ENCODE measurements around the gene C2orf69.

Gene C2orf69

DNA sequence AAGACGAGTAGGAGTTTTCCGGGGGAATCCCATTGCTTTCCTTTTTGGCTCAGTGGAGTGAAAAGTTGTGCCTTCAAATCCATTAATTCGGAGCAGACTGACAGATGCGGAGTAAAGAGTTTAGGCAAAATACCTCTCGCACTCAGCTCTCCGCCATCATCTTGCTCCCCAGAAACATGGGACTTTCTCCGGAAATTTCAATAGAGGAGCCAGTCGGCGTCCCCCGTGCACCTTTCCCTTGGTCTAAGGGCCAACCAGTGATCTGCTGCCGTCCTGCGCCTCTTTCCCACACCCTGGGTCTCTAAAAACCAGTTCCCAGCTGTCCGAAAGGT lies 43.9 kb downstream of the C2orf69 start:
- peak; percentile 33 for FAIRE-seq
- no peak for DNase-seq (ENCODE audit: insufficient read length, low spot score)
- TF ChIP-seq POLR2A (IDR thresholded peaks at IDR 0.05; ENCODE audit: low read depth, low read length) (no peak), SPI1 (IDR thresholded peaks at IDR 0.05; ENCODE audit: low read depth, low read length) (no peak), PAX5 (IDR thresholded peaks at IDR 0.05; ENCODE audit: insufficient read depth, low read length, severe bottlenecking) (no peak), POLR2AphosphoS5 (IDR thresholded peaks at IDR 0.05; ENCODE audit: low read depth, low read length) (no peak), TAF1 (IDR thresholded peaks at IDR 0.05; ENCODE audit: low read depth, low read length) (no peak), POU2F2 (IDR thresholded peaks at IDR 0.05; ENCODE audit: low read depth, low read length) (no peak)

DNA sequence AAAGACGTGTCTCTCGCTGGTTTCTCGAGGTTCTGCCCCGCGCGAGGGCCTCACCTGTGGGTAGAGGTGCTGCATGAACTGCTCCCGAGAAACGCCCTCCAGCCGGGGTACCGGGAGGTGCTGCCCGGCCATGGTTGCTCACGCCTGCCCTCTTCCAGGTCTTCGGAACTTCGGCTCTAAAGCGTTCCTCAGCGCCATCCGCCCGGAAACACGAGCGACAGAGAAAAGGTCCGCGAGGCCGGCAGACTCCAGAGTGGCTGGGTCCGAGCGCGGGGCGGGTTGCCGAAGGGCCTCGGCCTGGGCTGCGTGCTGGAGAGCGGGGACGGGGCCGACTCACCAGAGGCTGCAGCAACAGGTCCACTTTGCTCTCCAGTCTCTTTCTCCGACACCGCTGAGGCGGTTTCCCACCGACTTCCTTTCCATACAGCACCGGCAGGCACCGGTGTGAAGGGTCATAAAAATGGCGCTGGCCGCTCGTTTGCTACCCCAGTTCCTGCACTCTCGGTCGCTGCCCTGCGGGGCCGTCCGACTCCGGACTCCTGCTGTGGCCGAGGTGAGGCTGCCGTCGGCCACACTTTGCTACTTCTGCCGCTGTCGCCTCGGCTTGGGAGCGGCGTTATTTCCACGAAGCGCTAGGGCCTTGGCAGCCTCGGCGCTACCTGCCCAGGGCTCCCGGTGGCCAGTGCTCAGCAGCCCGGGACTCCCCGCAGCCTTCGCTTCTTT lies 44.4 kb downstream of the C2orf69 start, which contains the start of the genes MAIP1 and TYW5:
Gene MAIP1 (plus strand): TSS at position 244 of the 723 bp plus-strand sequence. CDS start 217 bp downstream, at position 461.
Gene TYW5 (minus strand): TSS at position 153 of the 723 bp plus-strand sequence. CDS start 21 bp downstream, at position 132.
- DNase-seq (ENCODE audit: insufficient read length, low spot score) (peak; percentile 71), FAIRE-seq (peak; percentile 84)
- TF ChIP-seq POU2F2 (IDR thresholded peaks at IDR 0.05; ENCODE audit: low read depth, low read length) = peak; percentile 60; the same call in 1 of the 2 replicates
- TF ChIP-seq PAX5 (IDR thresholded peaks at IDR 0.05; ENCODE audit: insufficient read depth, low read length, severe bottlenecking) = no peak
- TF ChIP-seq TAF1 (IDR thresholded peaks at IDR 0.05; ENCODE audit: low read depth, low read length) = peak; percentile 86
- no peak for TF ChIP-seq SPI1 (IDR thresholded peaks at IDR 0.05; ENCODE audit: low read depth, low read length)
- TF ChIP-seq POLR2AphosphoS5 (IDR thresholded peaks at IDR 0.05; ENCODE audit: low read depth, low read length) = peak; percentile 92
- TF ChIP-seq POLR2A (IDR thresholded peaks at IDR 0.05; ENCODE audit: low read depth, low read length) = peak; percentile 90

DNA sequence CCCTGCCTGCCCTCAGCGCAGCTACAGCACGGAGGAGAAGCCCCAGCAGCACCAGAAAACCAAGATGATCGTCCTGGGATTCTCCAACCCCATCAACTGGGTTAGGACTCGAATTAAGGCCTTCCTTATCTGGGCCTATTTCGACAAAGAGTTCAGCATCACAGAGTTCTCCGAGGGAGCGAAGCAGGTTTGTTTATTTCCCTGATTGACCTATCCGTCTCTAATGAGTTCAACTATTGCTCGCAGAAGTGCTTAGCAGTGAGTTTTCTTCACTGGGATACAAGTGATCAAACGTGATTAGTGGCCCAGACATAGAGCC lies 44.9 kb downstream of the C2orf69 start:
- DNase-seq (ENCODE audit: insufficient read length, low spot score) (peak; percentile 12), FAIRE-seq (no peak)
- TF ChIP-seq POLR2A (IDR thresholded peaks at IDR 0.05; ENCODE audit: low read depth, low read length) = no peak
- TF ChIP-seq PAX5 (IDR thresholded peaks at IDR 0.05; ENCODE audit: insufficient read depth, low read length, severe bottlenecking) = no peak
- TF ChIP-seq POU2F2 (IDR thresholded peaks at IDR 0.05; ENCODE audit: low read depth, low read length) = no peak
- no peak for TF ChIP-seq TAF1 (IDR thresholded peaks at IDR 0.05; ENCODE audit: low read depth, low read length)
- TF ChIP-seq POLR2AphosphoS5 (IDR thresholded peaks at IDR 0.05; ENCODE audit: low read depth, low read length) = no peak
- TF ChIP-seq SPI1 (IDR thresholded peaks at IDR 0.05; ENCODE audit: low read depth, low read length) = no peak

DNA sequence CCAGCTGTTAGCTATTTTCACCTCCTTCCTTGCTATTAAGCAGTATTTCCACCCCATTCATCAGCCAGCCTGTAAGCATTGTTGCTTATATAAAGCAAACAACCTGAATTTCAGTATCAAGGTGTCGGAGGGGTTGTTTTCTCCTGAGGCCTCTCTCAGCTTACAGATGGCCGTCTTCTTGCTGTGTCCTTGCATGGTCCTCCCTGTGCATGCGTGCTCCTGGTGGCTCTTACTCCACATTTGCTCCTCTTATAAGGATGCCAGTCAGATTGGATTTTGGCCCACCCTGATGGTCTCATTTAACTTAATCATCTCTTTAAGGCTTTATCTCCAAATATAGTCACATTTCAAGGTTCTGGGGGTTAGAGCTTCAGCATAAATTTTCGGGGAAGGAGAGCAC lies 46.9 kb downstream of the C2orf69 start:
- DNase-seq (ENCODE audit: insufficient read length, low spot score) (no peak), FAIRE-seq (no peak)
- TF ChIP-seq SPI1 (IDR thresholded peaks at IDR 0.05; ENCODE audit: low read depth, low read length) = no peak
- TF ChIP-seq POLR2A (IDR thresholded peaks at IDR 0.05; ENCODE audit: low read depth, low read length) = no peak
- TF ChIP-seq TAF1 (IDR thresholded peaks at IDR 0.05; ENCODE audit: low read depth, low read length) = no peak
- TF ChIP-seq PAX5 (IDR thresholded peaks at IDR 0.05; ENCODE audit: insufficient read depth, low read length, severe bottlenecking) = no peak

DNA sequence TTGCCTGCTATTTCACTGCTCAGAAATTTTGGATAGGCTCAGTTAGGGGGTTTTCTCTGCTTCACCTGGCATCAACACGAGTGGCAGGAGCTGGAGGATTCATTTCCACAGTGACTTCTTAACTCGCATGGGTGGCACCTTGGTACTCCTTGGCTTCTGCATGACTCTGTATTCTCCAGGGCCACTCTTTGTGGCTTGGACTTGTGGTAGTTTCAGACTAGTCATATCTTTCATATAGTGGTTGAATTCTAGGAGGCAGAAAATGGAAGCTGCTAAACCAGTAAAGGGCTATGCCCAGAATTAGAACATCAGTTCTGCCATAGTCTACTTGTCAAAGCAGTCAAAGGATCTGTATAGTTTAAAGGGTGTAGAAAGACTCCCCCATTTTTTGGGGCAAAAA lies 51.1 kb downstream of the C2orf69 start:
- TF ChIP-seq PAX5 (IDR thresholded peaks at IDR 0.05; ENCODE audit: insufficient read depth, low read length, severe bottlenecking) = no peak
- no peak for TF ChIP-seq POU2F2 (IDR thresholded peaks at IDR 0.05; ENCODE audit: low read depth, low read length)
- no peak for TF ChIP-seq POLR2A (IDR thresholded peaks at IDR 0.05; ENCODE audit: low read depth, low read length)
- no peak for TF ChIP-seq TAF1 (IDR thresholded peaks at IDR 0.05; ENCODE audit: low read depth, low read length)
- no peak for TF ChIP-seq SPI1 (IDR thresholded peaks at IDR 0.05; ENCODE audit: low read depth, low read length)
- no peak for TF ChIP-seq POLR2AphosphoS5 (IDR thresholded peaks at IDR 0.05; ENCODE audit: low read depth, low read length)
- peak; percentile 26 for FAIRE-seq
- DNase-seq (ENCODE audit: insufficient read length, low spot score) = no peak

DNA sequence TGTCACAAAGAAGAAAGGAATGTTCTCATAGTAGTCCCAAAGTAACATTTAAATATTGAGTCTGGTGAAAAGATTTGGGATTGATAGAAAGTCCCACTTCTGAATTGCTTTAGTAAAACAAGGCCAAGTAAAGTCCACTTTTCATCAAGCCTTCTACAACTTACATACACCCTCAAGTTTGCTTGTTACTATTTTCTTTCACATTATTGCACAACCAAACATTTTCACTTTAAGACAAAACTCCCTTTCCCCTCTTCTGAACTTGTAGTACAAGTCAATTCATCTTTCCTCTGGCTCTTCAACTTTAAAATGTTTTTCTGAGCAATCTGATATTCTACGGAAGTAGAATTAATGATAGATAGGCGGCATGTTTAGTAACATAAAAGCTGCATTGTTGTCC lies 55.3 kb downstream of the C2orf69 start:
- FAIRE-seq (no peak), DNase-seq (ENCODE audit: insufficient read length, low spot score) (no peak)
- TF ChIP-seq POLR2A (IDR thresholded peaks at IDR 0.05; ENCODE audit: low read depth, low read length) (no peak), POLR2AphosphoS5 (IDR thresholded peaks at IDR 0.05; ENCODE audit: low read depth, low read length) (no peak), POU2F2 (IDR thresholded peaks at IDR 0.05; ENCODE audit: low read depth, low read length) (no peak), PAX5 (IDR thresholded peaks at IDR 0.05; ENCODE audit: insufficient read depth, low read length, severe bottlenecking) (no peak), SPI1 (IDR thresholded peaks at IDR 0.05; ENCODE audit: low read depth, low read length) (no peak), TAF1 (IDR thresholded peaks at IDR 0.05; ENCODE audit: low read depth, low read length) (no peak)

DNA sequence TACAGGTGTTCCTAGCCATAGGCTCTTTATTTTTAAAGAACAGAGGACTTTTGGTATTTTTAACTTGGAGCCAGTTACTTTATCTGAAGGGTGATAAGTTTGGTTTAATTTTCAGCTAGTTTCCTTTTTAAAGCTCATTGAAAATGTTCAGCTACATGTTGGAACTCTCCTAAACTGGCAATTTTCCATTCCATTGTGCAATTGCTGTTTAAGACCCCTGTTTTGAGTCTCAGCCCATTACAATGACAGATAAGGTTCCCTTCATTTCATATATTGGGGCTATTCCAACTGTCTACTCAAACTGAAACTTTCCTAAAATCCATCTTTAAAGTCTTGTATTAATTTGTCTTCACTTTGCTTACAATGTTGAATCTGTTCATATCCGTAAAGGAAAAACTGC lies 55.9 kb downstream of the C2orf69 start:
- DNase-seq (ENCODE audit: insufficient read length, low spot score) = no peak
- no peak for TF ChIP-seq POLR2AphosphoS5 (IDR thresholded peaks at IDR 0.05; ENCODE audit: low read depth, low read length)
- TF ChIP-seq POLR2A (IDR thresholded peaks at IDR 0.05; ENCODE audit: low read depth, low read length) = no peak
- no peak for TF ChIP-seq SPI1 (IDR thresholded peaks at IDR 0.05; ENCODE audit: low read depth, low read length)
- no peak for TF ChIP-seq POU2F2 (IDR thresholded peaks at IDR 0.05; ENCODE audit: low read depth, low read length)
- no peak for TF ChIP-seq PAX5 (IDR thresholded peaks at IDR 0.05; ENCODE audit: insufficient read depth, low read length, severe bottlenecking)
- TF ChIP-seq TAF1 (IDR thresholded peaks at IDR 0.05; ENCODE audit: low read depth, low read length) = no peak
- FAIRE-seq = no peak

DNA sequence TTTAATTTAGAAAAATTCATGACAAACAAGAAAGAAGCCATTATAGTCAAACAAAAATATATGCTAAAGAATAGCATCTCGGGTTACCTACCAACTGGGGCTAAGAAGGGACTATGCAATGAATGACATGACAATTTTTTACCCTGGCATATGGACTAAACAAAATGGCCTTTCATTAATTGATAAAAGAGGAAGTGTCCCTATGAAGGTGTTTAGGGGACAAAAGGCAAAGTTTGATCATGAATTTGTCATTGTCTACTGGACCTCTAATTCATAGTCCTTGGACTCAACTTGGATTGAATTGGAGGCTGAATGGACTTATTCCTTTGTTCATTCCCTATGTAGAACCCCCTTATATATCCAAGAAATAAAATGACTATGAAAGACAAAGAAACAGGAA lies 57.0 kb downstream of the C2orf69 start:
- FAIRE-seq = no peak
- no peak for DNase-seq (ENCODE audit: insufficient read length, low spot score)
- TF ChIP-seq POLR2A (IDR thresholded peaks at IDR 0.05; ENCODE audit: low read depth, low read length) (no peak), SPI1 (IDR thresholded peaks at IDR 0.05; ENCODE audit: low read depth, low read length) (peak; percentile 72)

DNA sequence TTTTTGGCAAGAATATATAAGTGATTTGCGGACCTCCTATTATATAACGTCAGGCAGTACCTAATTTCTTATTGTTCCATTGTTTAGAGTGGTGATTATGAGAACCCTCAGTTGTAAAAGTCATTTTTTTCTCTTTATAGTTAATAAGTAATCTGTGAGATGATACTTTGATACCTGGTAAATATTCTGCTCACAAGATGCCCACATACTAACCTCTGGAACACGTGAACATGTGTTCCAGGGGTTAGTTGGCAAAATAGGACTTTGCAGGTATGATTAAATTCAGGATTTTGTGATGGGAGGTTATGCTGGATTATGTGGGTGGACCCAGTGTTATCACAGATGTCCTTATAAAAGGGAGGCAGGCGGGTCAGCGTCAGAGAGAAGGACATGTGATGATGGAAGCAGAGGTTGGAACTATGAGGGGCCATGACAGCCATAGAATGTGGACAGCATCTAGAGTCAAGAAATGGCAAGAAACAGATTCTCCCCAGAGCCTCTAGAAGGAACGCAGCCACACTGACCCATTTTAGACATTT lies 61.1 kb downstream of the C2orf69 start:
- no peak for FAIRE-seq
- DNase-seq (ENCODE audit: insufficient read length, low spot score) = no peak
- TF ChIP-seq POLR2AphosphoS5 (IDR thresholded peaks at IDR 0.05; ENCODE audit: low read depth, low read length) (no peak), PAX5 (IDR thresholded peaks at IDR 0.05; ENCODE audit: insufficient read depth, low read length, severe bottlenecking) (no peak), POU2F2 (IDR thresholded peaks at IDR 0.05; ENCODE audit: low read depth, low read length) (no peak), TAF1 (IDR thresholded peaks at IDR 0.05; ENCODE audit: low read depth, low read length) (no peak), POLR2A (IDR thresholded peaks at IDR 0.05; ENCODE audit: low read depth, low read length) (no peak), SPI1 (IDR thresholded peaks at IDR 0.05; ENCODE audit: low read depth, low read length) (no peak)

DNA sequence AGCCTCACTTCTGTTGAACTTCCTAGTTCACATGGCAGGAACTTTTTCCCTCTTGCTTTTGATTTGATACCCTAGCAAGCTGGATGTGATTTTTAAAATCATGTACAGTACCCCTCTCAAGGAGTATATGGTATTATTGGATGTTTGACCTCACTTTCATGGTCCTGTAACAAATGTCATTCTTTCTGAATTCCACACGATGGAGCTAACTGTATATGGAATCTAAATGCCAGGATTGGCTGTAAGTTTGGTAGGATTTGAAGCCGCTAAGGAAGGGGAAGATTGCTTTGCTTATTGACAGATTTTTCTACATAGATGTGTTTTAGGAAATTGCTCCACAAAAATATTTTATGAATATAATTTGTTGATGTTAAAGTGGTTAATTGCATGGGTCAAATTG lies 62.6 kb downstream of the C2orf69 start:
- TF ChIP-seq SPI1 (IDR thresholded peaks at IDR 0.05; ENCODE audit: low read depth, low read length) = no peak
- TF ChIP-seq TAF1 (IDR thresholded peaks at IDR 0.05; ENCODE audit: low read depth, low read length) = no peak
- no peak for TF ChIP-seq POU2F2 (IDR thresholded peaks at IDR 0.05; ENCODE audit: low read depth, low read length)
- no peak for TF ChIP-seq POLR2A (IDR thresholded peaks at IDR 0.05; ENCODE audit: low read depth, low read length)
- TF ChIP-seq PAX5 (IDR thresholded peaks at IDR 0.05; ENCODE audit: insufficient read depth, low read length, severe bottlenecking) = no peak
- no peak for TF ChIP-seq POLR2AphosphoS5 (IDR thresholded peaks at IDR 0.05; ENCODE audit: low read depth, low read length)
- no peak for DNase-seq (ENCODE audit: insufficient read length, low spot score)
- FAIRE-seq = peak; percentile 69
